Suprapubic skin (tissue), 4 donors: ENCODE results near the gene NBEAL1.

Source experiments
- CTCF ChIP-seq, 2 donors: fragments of 200-600 bp in 1 of 2; fragments of 450-650 bp in 1 of 2; sonication (generic) in 1 of 2; IDR thresholded peaks; one replicate each; pipeline ENCODE4 v1.5.1; 2016 to 2019; ENCODE audit warnings: antibody characterized with exemption in 2 of 2, mild to moderate bottlenecking in 1 of 2, moderate library complexity in 1 of 2
- EP300 ChIP-seq: sonication (generic); formaldehyde crosslinking; IDR thresholded peaks from one replicate; pipeline ENCODE4 v1.6.1; 2017; ENCODE audit warnings: antibody characterized with exemption
- POLR2A ChIP-seq, 2 donors: fragments of 450-650 bp; IDR thresholded peaks; one replicate each; pipeline ENCODE4 v1.6.1; 2017; ENCODE audit warnings: antibody characterized with exemption in 2 of 2, mild to moderate bottlenecking in 2 of 2, moderate library complexity in 2 of 2
- POLR2AphosphoS5 ChIP-seq, 3 donors: sonication (generic); formaldehyde crosslinking; IDR thresholded peaks; one replicate each; pipeline ENCODE4 v1.6.1; 2017; ENCODE audit warnings: antibody characterized with exemption in 3 of 3

- no peak for TF ChIP-seq CTCF (IDR thresholded peaks at IDR 0.05)
- TF ChIP-seq POLR2AphosphoS5 (IDR thresholded peaks at IDR 0.05) = no peak
- TF ChIP-seq POLR2A (IDR thresholded peaks at IDR 0.05) = no peak
- no peak for TF ChIP-seq EP300
Measured at GRCh38 chr2:202976809-202977208, 37.9 kb upstream of the NBEAL1 start.
